B cell (primary cell): Measurements from ENCODE around the gene LIN37. TPM values are rescaled to one million over a fixed set of nuclear protein-coding genes. Genes with fewer than 3 reads are reported as not detected.

Experiments used
- ATAC-seq: fragments of 200-7000 bp; cut with Tn5 transposase; one replicate; pipeline ENCODE4 v1.10.0; 2021; ENCODE audit warnings: low read depth, mild to moderate bottlenecking, moderate number of reproducible peaks, moderate library complexity
- CTCF ChIA-PET: fragments of 350-600 bp; sonication (Branson Sonifier 250); formaldehyde crosslinking; loops from one replicate; lab custom pipeline; 2021; ENCODE audit warnings: antibody characterized with exemption, inconsistent platforms; lab: Charles Lee
- POLR2A ChIA-PET: fragments of 350-600 bp; sonication (Branson Sonifier 250); formaldehyde crosslinking; loops from one replicate; lab custom pipeline; 2021; ENCODE audit warnings: antibody characterized with exemption; lab: Charles Lee
- DNase-seq: peaks from one replicate; pipeline ENCODE4 v3.0.0; 2013
- H2AFZ ChIP-seq: 2 replicates; pipeline ENCODE4 v1.6.1; 2012; ENCODE audit warnings: mild to moderate bottlenecking, low read depth, low read length; ENCODE audit not compliant: insufficient read depth, poor library complexity, severe bottlenecking
- H3K27ac ChIP-seq, 2 donors: 1 replicate in 1 of 2; 2 replicates in 1 of 2; pipeline ENCODE4 v1.5.1; 2012 to 2013; ENCODE audit warnings: low read length in 2 of 2, mild to moderate bottlenecking in 2 of 2, moderate library complexity in 1 of 2
- H3K27me3 ChIP-seq, 4 experiments: fragments of 200-600 bp in 1 of 4; sonication (generic) in 1 of 4; replicated peaks in 1 of 4; 1 replicate in 2 of 4; 2 replicates in 2 of 4; pipeline versions ENCODE4 v1.6.1 to v1.7.0; 2013 to 2016; ENCODE audit warnings: low read length in 3 of 4, mild to moderate bottlenecking in 2 of 4, mixed read lengths in 1 of 4, moderate library complexity in 1 of 4; ENCODE audit not compliant: insufficient read depth in 4 of 4, control insufficient read depth in 3 of 4; ENCODE audit errors: control extremely low read depth in 1 of 4
- H3K36me3 ChIP-seq, 2 experiments: replicated peaks in 1 of 2; 1 replicate in 1 of 2; 2 replicates in 1 of 2; pipeline versions ENCODE4 v1.6.1 to v1.7.1; 2013; ENCODE audit warnings: low read length in 1 of 2; ENCODE audit not compliant: insufficient read depth in 2 of 2, control insufficient read depth in 1 of 2; ENCODE audit errors: control extremely low read depth in 1 of 2, extremely low read depth in 1 of 2
- H3K4me1 ChIP-seq, 2 donors: fragments of 200-600 bp in 1 of 2; sonication (generic) in 1 of 2; 1 replicate in 1 of 2; 2 replicates in 1 of 2; pipeline versions ENCODE4 v1.5.1 to v1.6.1; 2013 to 2017; ENCODE audit warnings: low read length in 2 of 2; ENCODE audit not compliant: control insufficient read depth in 2 of 2, insufficient read depth in 2 of 2
- H3K4me2 ChIP-seq: replicated peaks from 2 replicates; pipeline ENCODE3; 2012; ENCODE audit warnings: mild to moderate bottlenecking, low read depth, low read length; ENCODE audit not compliant: poor library complexity, severe bottlenecking
- H3K4me3 ChIP-seq, 5 experiments: fragments of 200-600 bp in 1 of 5; sonication (generic) in 1 of 5; 1 replicate in 3 of 5; 2 replicates in 2 of 5; pipeline versions ENCODE4 v1.5.1 to v1.7.0; 2011 to 2016; ENCODE audit warnings: low read length in 4 of 5, mild to moderate bottlenecking in 4 of 5, low read depth in 2 of 5, control low read depth in 1 of 5, moderate library complexity in 1 of 5; ENCODE audit not compliant: insufficient read depth in 1 of 5; ENCODE audit errors: control extremely low read depth in 1 of 5, extremely low read depth in 1 of 5
- H3K79me2 ChIP-seq: fragments of 200-600 bp; sonication (generic); one replicate; pipeline ENCODE4 v1.6.0; 2016; ENCODE audit warnings: low read length; ENCODE audit not compliant: control insufficient read depth, insufficient read depth
- H3K9ac ChIP-seq: fragments of 200-600 bp; sonication (generic); 2 replicates; pipeline ENCODE4 v1.6.1; 2017; ENCODE audit warnings: mild to moderate bottlenecking, low read length, moderate library complexity
- H3K9me3 ChIP-seq, 3 donors: one replicate each; pipeline versions ENCODE4 v1.6.1 to v1.7.1; 2013; ENCODE audit warnings: low read length in 2 of 3; ENCODE audit not compliant: control insufficient read depth in 2 of 3, insufficient read depth in 1 of 3; ENCODE audit errors: control extremely low read depth in 1 of 3
- H4K20me1 ChIP-seq: 2 replicates; pipeline ENCODE4 v1.6.0; 2012; ENCODE audit warnings: mild to moderate bottlenecking, low read length; ENCODE audit not compliant: insufficient read depth, control insufficient read depth, poor library complexity, severe bottlenecking
- H3K27ac Mint-ChIP-seq: one replicate; pipeline ENCODE4 v1.8.0; 2021; ENCODE audit warnings: mixed read lengths
- H3K27me3 Mint-ChIP-seq: one replicate; pipeline ENCODE4 v1.8.0; 2021; ENCODE audit warnings: mixed read lengths
- H3K4me1 Mint-ChIP-seq: one replicate; pipeline ENCODE4 v1.8.0; 2021; ENCODE audit warnings: mixed read lengths
- H3K4me3 Mint-ChIP-seq: one replicate; pipeline ENCODE4 v1.8.0; 2021; ENCODE audit warnings: mixed read lengths
- H3K9me3 Mint-ChIP-seq: one replicate; pipeline ENCODE4 v1.8.0; 2022; ENCODE audit warnings: mixed read lengths; ENCODE audit not compliant: insufficient read depth
- EZH2 ChIP-seq: IDR thresholded peaks from 2 replicates; pipeline ENCODE4 v1.6.1; 2012; ENCODE audit warnings: borderline replicate concordance, low read depth, mild to moderate bottlenecking, moderate library complexity, low read length; ENCODE audit not compliant: insufficient read depth, poor library complexity, severe bottlenecking
- WGBS: methylation state at CpG from one replicate; pipeline ENCODE4 v1.1.5; 2013; ENCODE audit warnings: missing lambda C conversion rate; ENCODE audit not compliant: insufficient coverage; 5-methylcytosine and 5-hydroxymethylcytosine counted together
- intact Hi-C: fragments of 100-400 bp; cut with micrococcal nuclease; formaldehyde crosslinking; loops from one replicate; pipeline ENCODE4 v1.10.0; 2022
- polyA plus RNA-seq: library from polyadenylated mRNA; depleted of rRNA; stranded (reverse); fragments of >200 nt; gene quantifications from 2 replicates; pipeline ENCODE4 v1.2.3, GENCODE V29; 2012
- total RNA-seq, 2 donors: library from RNA; stranded (reverse); fragments of 120-200 nt in 1 of 2; gene quantifications; 1 replicate in 1 of 2; 2 replicates in 1 of 2; pipeline versions ENCODE4 v1.2.3 to v1.2.4, GENCODE V29; 2013 to 2022
- TF ChIP-seq, protein P1 (sequence below): fragments of 200-600 bp; IDR thresholded peaks from one replicate; pipeline ENCODE4 v1.8.0; 2022; ENCODE audit warnings: antibody characterized with exemption, mild to moderate bottlenecking

LIN37 gene
- total and polyA plus RNA-seq, 2 donors (not counting 1 experiment from before 2014, with no cell fraction given): 22.3 to 64.1 TPM

DNA sequence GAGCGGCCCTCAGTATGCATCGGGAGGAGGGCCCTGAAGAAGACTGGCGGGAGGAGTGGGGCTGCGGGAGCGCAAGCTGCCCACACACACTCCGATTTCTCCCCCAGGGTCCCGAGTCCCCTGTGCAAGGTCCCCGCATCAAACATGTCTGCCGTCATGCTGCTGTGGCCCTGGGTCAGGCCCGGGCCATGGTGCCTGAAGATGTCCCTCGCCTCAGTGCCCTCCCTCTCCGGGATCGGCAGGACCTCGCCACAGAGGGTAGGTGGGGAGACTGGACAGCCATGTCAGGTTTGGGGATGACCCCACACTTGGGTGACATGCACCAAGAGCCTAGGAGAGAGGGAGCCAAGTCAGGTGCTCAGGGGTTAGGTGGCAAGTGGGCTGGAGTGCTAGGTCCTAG, 25.9 kb upstream of the LIN37 start:
- ATAC-seq: no peak
- Mint-ChIP-seq H3K27me3 (no peaks in the 10 kb centered on the region), H3K4me1 (peaks cover 19% of the 10 kb centered on the region), H3K4me3 (no peak overlapping the region), H3K9me3 (no peaks in the 10 kb centered on the region), H3K27ac (no peak overlapping the region)
- intact Hi-C loops: no loop called here
- TF ChIP-seq, protein P1, sequence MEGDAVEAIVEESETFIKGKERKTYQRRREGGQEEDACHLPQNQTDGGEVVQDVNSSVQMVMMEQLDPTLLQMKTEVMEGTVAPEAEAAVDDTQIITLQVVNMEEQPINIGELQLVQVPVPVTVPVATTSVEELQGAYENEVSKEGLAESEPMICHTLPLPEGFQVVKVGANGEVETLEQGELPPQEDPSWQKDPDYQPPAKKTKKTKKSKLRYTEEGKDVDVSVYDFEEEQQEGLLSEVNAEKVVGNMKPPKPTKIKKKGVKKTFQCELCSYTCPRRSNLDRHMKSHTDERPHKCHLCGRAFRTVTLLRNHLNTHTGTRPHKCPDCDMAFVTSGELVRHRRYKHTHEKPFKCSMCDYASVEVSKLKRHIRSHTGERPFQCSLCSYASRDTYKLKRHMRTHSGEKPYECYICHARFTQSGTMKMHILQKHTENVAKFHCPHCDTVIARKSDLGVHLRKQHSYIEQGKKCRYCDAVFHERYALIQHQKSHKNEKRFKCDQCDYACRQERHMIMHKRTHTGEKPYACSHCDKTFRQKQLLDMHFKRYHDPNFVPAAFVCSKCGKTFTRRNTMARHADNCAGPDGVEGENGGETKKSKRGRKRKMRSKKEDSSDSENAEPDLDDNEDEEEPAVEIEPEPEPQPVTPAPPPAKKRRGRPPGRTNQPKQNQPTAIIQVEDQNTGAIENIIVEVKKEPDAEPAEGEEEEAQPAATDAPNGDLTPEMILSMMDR: no peak
- TF ChIP-seq EZH2: no peak
- Histone ChIP-seq H3K36me3 (peaks cover 2 to 71% of the 10 kb centered on the region in 2 experiments), H3K4me2 (no peak overlapping the region), H3K27ac (no peak overlapping the region), H3K9ac (no peak overlapping the region), H3K4me3 (no peak overlapping the region), H3K4me1 (peaks cover 8 to 15% of the 10 kb centered on the region in 2 donors), H3K27me3 (no peaks in the 10 kb centered on the region), H2AFZ (no peak overlapping the region), H3K79me2 (peaks cover 81% of the 10 kb centered on the region), H4K20me1 (peaks cover 66% of the 10 kb centered on the region), H3K9me3 (no peaks in the 10 kb centered on the region)
- ChIA-PET POLR2A (interaction anchor here (0.6 kb wide), 1 partner anchor 410 kb away, joined by 8 read pairs; no protein-coding TSS in a partner anchor), CTCF (no interaction called here)
- DNase-seq: no peak
- 94% methylated on average over 13 of the region's 14 CpGs for WGBS

DNA sequence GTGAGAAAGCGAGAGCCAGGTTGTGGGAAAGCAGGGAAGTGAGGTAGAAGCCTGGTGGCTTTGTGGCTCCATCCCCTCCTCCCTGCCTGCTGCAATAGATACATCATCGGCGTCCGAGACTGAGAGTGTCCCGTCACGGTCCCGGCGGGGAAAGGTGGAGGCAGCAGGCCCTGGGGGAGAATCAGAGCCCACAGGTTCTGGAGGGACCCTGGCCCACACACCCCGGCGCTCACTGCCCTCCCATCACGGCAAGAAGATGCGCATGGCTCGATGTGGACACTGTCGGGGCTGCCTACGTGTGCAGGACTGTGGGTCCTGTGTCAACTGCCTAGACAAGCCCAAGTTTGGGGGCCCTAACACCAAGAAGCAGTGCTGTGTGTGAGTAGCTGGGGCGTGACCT, 25.5 kb upstream of the LIN37 start:
- H3K9ac ChIP-seq: no peak overlapping the region
- no peaks in the 10 kb centered on the region for H3K9me3 ChIP-seq
- ChIA-PET POLR2A (no interaction called here), CTCF (no interaction called here)
- Mint-ChIP-seq H3K9me3 (no peaks in the 10 kb centered on the region), H3K27ac (no peak overlapping the region), H3K4me1 (peaks cover 19% of the 10 kb centered on the region), H3K27me3 (no peaks in the 10 kb centered on the region), H3K4me3 (no peak overlapping the region)
- no peak overlapping the region for H3K4me3 ChIP-seq
- peaks cover 8 to 15% of the 10 kb centered on the region in 2 donors for H3K4me1 ChIP-seq
- H4K20me1 ChIP-seq: peaks cover 70% of the 10 kb centered on the region
- DNase-seq (no peak), ATAC-seq (no peak)
- no peak overlapping the region for H2AFZ ChIP-seq
- no peak overlapping the region for H3K27ac ChIP-seq
- 99% methylated on average over 15 of the region's 16 CpGs for WGBS
- H3K79me2 ChIP-seq: peaks cover 85% of the 10 kb centered on the region
- H3K36me3 ChIP-seq: peaks cover 2 to 75% of the 10 kb centered on the region in 2 experiments
- no peaks in the 10 kb centered on the region for H3K27me3 ChIP-seq
- no peak overlapping the region for H3K4me2 ChIP-seq
- TF ChIP-seq, protein P1: no peak
- TF ChIP-seq EZH2: no peak
- intact Hi-C loops: no loop called here
